T-cell (primary cell): ENCODE measurements around the gene HACD1. TPM values are rescaled to one million over a fixed set of nuclear protein-coding genes. Genes with fewer than 3 reads are reported as not detected.

Experiments used
- ATAC-seq, 4 experiments: fragments of 200-7000 bp in 3 of 4; fragments of 150-1000 bp in 1 of 4; cut with Tn5 transposase; replicated peaks in 1 of 4; 1 replicate in 3 of 4; 2 replicates in 1 of 4; pipeline ENCODE4 v1.10.0; 2021; ENCODE audit warnings: moderate library complexity in 3 of 4, mild to moderate bottlenecking in 2 of 4, moderate number of reproducible peaks in 1 of 4
- CTCF ChIA-PET, 2 donors: fragments of 300-600 bp; sonication (Branson Sonifier 250); formaldehyde crosslinking; loops; one replicate each; lab custom pipeline; 2022; ENCODE audit warnings: antibody characterized with exemption in 2 of 2; lab: Charles Lee
- POLR2A ChIA-PET, 2 donors: fragments of 300-600 bp; sonication (Branson Sonifier 250); formaldehyde crosslinking; loops; one replicate each; lab custom pipeline; 2022; ENCODE audit warnings: antibody characterized with exemption in 2 of 2; lab: Charles Lee
- DNase-seq, 35 experiments: peaks; one replicate each; pipeline versions ENCODE4 v3.0.0 to v3.0.0-alpha.2; 2013 to 2023
- H3K27ac ChIP-seq: one replicate; pipeline ENCODE4 v1.5.1; 2013; ENCODE audit warnings: low read length
- H3K27me3 ChIP-seq, 2 experiments: replicated peaks in 1 of 2; 1 replicate in 1 of 2; 2 replicates in 1 of 2; pipeline versions ENCODE4 v1.6.1 to v1.7.0; 2013; ENCODE audit warnings: low read length in 1 of 2, mixed read lengths in 1 of 2; ENCODE audit not compliant: control insufficient read depth in 2 of 2, insufficient read depth in 2 of 2; ENCODE audit errors: extremely low read depth in 1 of 2
- H3K36me3 ChIP-seq, 2 donors: 1 replicate in 1 of 2; 2 replicates in 1 of 2; pipeline versions ENCODE4 v1.6.1 to v1.7.0; 2013; ENCODE audit warnings: low read length in 1 of 2; ENCODE audit not compliant: control insufficient read depth in 2 of 2, insufficient read depth in 1 of 2; ENCODE audit errors: extremely low read depth in 1 of 2
- H3K4me1 ChIP-seq, 2 experiments: 1 replicate in 1 of 2; 2 replicates in 1 of 2; pipeline versions ENCODE4 v1.6.1 to v1.7.0; 2013; ENCODE audit warnings: low read length in 2 of 2, mixed read lengths in 1 of 2; ENCODE audit not compliant: insufficient read depth in 2 of 2, control insufficient read depth in 1 of 2; ENCODE audit errors: extremely low read depth in 1 of 2
- H3K4me3 ChIP-seq, 2 donors: 1 replicate in 1 of 2; 2 replicates in 1 of 2; pipeline versions ENCODE4 v1.5.1 to v1.7.0; 2013; ENCODE audit warnings: mild to moderate bottlenecking in 2 of 2, low read length in 1 of 2, moderate library complexity in 1 of 2; ENCODE audit not compliant: control insufficient read depth in 1 of 2; ENCODE audit errors: extremely low read depth in 1 of 2
- H3K9me3 ChIP-seq: 2 replicates; pipeline ENCODE4 v1.7.0; 2013
- H3K27ac Mint-ChIP-seq, 2 donors: one replicate each; pipeline ENCODE4 v1.8.0; 2020 to 2021; ENCODE audit warnings: mild to moderate bottlenecking in 2 of 2, mixed read lengths in 2 of 2
- H3K27me3 Mint-ChIP-seq, 2 donors: one replicate each; pipeline ENCODE4 v1.8.0; 2021 to 2022; ENCODE audit warnings: mixed read lengths in 2 of 2
- H3K36me3 Mint-ChIP-seq: one replicate; pipeline ENCODE4 v1.8.0; 2021; ENCODE audit warnings: mixed read lengths
- H3K4me1 Mint-ChIP-seq, 3 donors: one replicate each; pipeline ENCODE4 v1.8.0; 2020 to 2022; ENCODE audit warnings: mixed read lengths in 3 of 3, mild to moderate bottlenecking in 1 of 3
- H3K4me3 Mint-ChIP-seq, 3 donors: one replicate each; pipeline ENCODE4 v1.8.0; 2020 to 2022; ENCODE audit warnings: mild to moderate bottlenecking in 3 of 3, mixed read lengths in 3 of 3, moderate library complexity in 3 of 3
- H3K9me3 Mint-ChIP-seq, 3 donors: one replicate each; pipeline ENCODE4 v1.8.0; 2020 to 2022; ENCODE audit warnings: mixed read lengths in 3 of 3
- WGBS: methylation state at CpG from one replicate; pipeline ENCODE4 v1.1.5; 2013; ENCODE audit warnings: missing lambda C conversion rate; ENCODE audit not compliant: insufficient coverage; 5-methylcytosine and 5-hydroxymethylcytosine counted together
- total RNA-seq, 35 experiments: library from RNA in 6 of 35; stranded (reverse) in 6 of 35; fragments of 120-200 nt in 1 of 35; gene quantifications; one replicate each; pipeline versions ENCODE4 v1.2.1 to v1.2.4 and lab custom pipeline; 2013 to 2026

The HACD1 gene
- total RNA-seq, 5 donors from 2014 or later (not counting 1 experiment from before 2014, with no cell fraction given), result 0.39 to 4.2 (median 1.3) TPM

GRCh38 chr10:17576768-17577167, 40.4 kb downstream of the HACD1 start:
- no peak for ATAC-seq
- WGBS, result 100% methylated on average over 1 of the region's 3 CpGs
- Mint-ChIP-seq H3K36me3 (no peaks in the 10 kb centered on the region), H3K9me3 (no peaks in the 10 kb centered on the region), H3K27ac (no peak overlapping the region), H3K4me1 (no peaks in the 10 kb centered on the region), H3K27me3 (peaks cover 0 to 5% of the 10 kb centered on the region in 2 donors), H3K4me3 (no peak overlapping the region)
- Histone ChIP-seq H3K4me1 (no peaks in the 10 kb centered on the region), H3K9me3 (no peaks in the 10 kb centered on the region), H3K36me3 (no peaks in the 10 kb centered on the region), H3K27me3 (no peaks in the 10 kb centered on the region), H3K27ac (no peak overlapping the region), H3K4me3 (no peak overlapping the region)
- no peak for DNase-seq
- ChIA-PET CTCF (interaction anchor here in 1 of 2 donors (0.6 kb wide), 1 partner anchor 680 kb away, joined by 3 read pairs; no protein-coding TSS in a partner anchor), POLR2A (interaction anchor here in 1 of 2 donors (0.6 kb wide), 1 partner anchor 120 kb away, joined by 3 read pairs; no protein-coding TSS in a partner anchor)

GRCh38 chr10:17564911-17565310, 52.3 kb downstream of the HACD1 start:
- POLR2A ChIA-PET, result no interaction called here
- H3K27ac Mint-ChIP-seq, result no peak overlapping the region
- CTCF ChIA-PET, result interaction anchor here in 1 of 2 donors (0.6 kb wide), 1 partner anchor 1687 kb away, joined by 3 read pairs; no protein-coding TSS in a partner anchor

GRCh38 chr10:17563452-17563851, 53.7 kb downstream of the HACD1 start:
- POLR2A ChIA-PET, result no interaction called here
- H3K27ac Mint-ChIP-seq, result no peak overlapping the region
- WGBS, result 100% methylated on average over 1 of the region's 4 CpGs
- Histone ChIP-seq H3K9me3 (no peaks in the 10 kb centered on the region), H3K27ac (no peak overlapping the region), H3K4me3 (no peak overlapping the region), H3K36me3 (no peaks in the 10 kb centered on the region), H3K4me1 (no peaks in the 10 kb centered on the region), H3K27me3 (no peaks in the 10 kb centered on the region)
- ATAC-seq (no peak), DNase-seq (no peak)
- no peaks in the 10 kb centered on the region for H3K36me3 Mint-ChIP-seq
- no peak overlapping the region for H3K4me3 Mint-ChIP-seq
- no peaks in the 10 kb centered on the region for H3K9me3 Mint-ChIP-seq
- CTCF ChIA-PET, result no interaction called here
- no peaks in the 10 kb centered on the region for H3K27me3 Mint-ChIP-seq
- H3K4me1 Mint-ChIP-seq, result no peaks in the 10 kb centered on the region

More at GRCh38 chr10:17564911-17565310, 52.3 kb downstream of the HACD1 start:
- DNase-seq (no peak), ATAC-seq (no peak)
- Histone ChIP-seq H3K4me3 (no peak overlapping the region), H3K9me3 (no peaks in the 10 kb centered on the region), H3K4me1 (no peaks in the 10 kb centered on the region), H3K36me3 (no peaks in the 10 kb centered on the region), H3K27ac (no peak overlapping the region), H3K27me3 (no peaks in the 10 kb centered on the region)
- H3K27me3 Mint-ChIP-seq, result no peaks in the 10 kb centered on the region
- H3K36me3 Mint-ChIP-seq, result no peaks in the 10 kb centered on the region
- H3K4me3 Mint-ChIP-seq, result no peak overlapping the region
- no peaks in the 10 kb centered on the region for H3K9me3 Mint-ChIP-seq
- WGBS, result no CpG with 5 or more reads among the region's 3 CpGs
- no peaks in the 10 kb centered on the region for H3K4me1 Mint-ChIP-seq

- Histone ChIP-seq H3K4me1 (no peaks in the 10 kb centered on the region), H3K4me3 (no peak overlapping the region), H3K27me3 (no peaks in the 10 kb centered on the region), H3K9me3 (no peaks in the 10 kb centered on the region), H3K36me3 (no peaks in the 10 kb centered on the region), H3K27ac (no peak overlapping the region)
- WGBS, result 95% methylated on average over 3 of the region's 8 CpGs
- no peak overlapping the region for H3K27ac Mint-ChIP-seq
- CTCF ChIA-PET, result no interaction called here
- H3K9me3 Mint-ChIP-seq, result no peaks in the 10 kb centered on the region
- no peak overlapping the region for H3K4me3 Mint-ChIP-seq
- DNase-seq (no peak), ATAC-seq (no peak)
- H3K4me1 Mint-ChIP-seq, result no peaks in the 10 kb centered on the region
- H3K36me3 Mint-ChIP-seq, result no peaks in the 10 kb centered on the region
- H3K27me3 Mint-ChIP-seq, result no peaks in the 10 kb centered on the region
- POLR2A ChIA-PET, result no interaction called here
Observed at GRCh38 chr10:17562614-17563013, 54.6 kb downstream of the HACD1 start.

GRCh38 chr10:17561111-17561510, 56.1 kb downstream of the HACD1 start:
- no peak overlapping the region for H3K27ac Mint-ChIP-seq
- Histone ChIP-seq H3K4me3 (no peak overlapping the region), H3K4me1 (no peaks in the 10 kb centered on the region), H3K27ac (no peak overlapping the region), H3K36me3 (no peaks in the 10 kb centered on the region), H3K9me3 (no peaks in the 10 kb centered on the region), H3K27me3 (no peaks in the 10 kb centered on the region)
- ATAC-seq, result no peak
- no peak for DNase-seq
- H3K9me3 Mint-ChIP-seq, result no peaks in the 10 kb centered on the region
- POLR2A ChIA-PET, result no interaction called here
- no peak overlapping the region for H3K4me3 Mint-ChIP-seq
- peaks cover 0 to 3% of the 10 kb centered on the region in 2 donors for H3K27me3 Mint-ChIP-seq
- H3K36me3 Mint-ChIP-seq, result no peaks in the 10 kb centered on the region
- CTCF ChIA-PET, result no interaction called here
- 100% methylated on average over 1 of the region's 2 CpGs for WGBS
- no peaks in the 10 kb centered on the region for H3K4me1 Mint-ChIP-seq

GRCh38 chr10:17557459-17557858, 59.7 kb downstream of the HACD1 start:
- Histone ChIP-seq H3K4me3 (no peak overlapping the region), H3K9me3 (no peaks in the 10 kb centered on the region), H3K27ac (no peak overlapping the region), H3K27me3 (no peaks in the 10 kb centered on the region), H3K36me3 (no peaks in the 10 kb centered on the region), H3K4me1 (no peaks in the 10 kb centered on the region)
- POLR2A ChIA-PET, result no interaction called here
- Mint-ChIP-seq H3K9me3 (no peaks in the 10 kb centered on the region), H3K27me3 (peaks cover 0 to 3% of the 10 kb centered on the region in 2 donors), H3K4me3 (no peak overlapping the region), H3K36me3 (no peaks in the 10 kb centered on the region), H3K4me1 (no peaks in the 10 kb centered on the region), H3K27ac (no peak overlapping the region)
- CTCF ChIA-PET, result interaction anchor here in 1 of 2 donors (0.7 kb wide), 1 partner anchor 60 kb away, joined by 3 read pairs; no protein-coding TSS in a partner anchor
- DNase-seq (no peak), ATAC-seq (no peak)
- WGBS, result no CpG with 5 or more reads among the region's 3 CpGs

- CTCF ChIA-PET, result no interaction called here
- ATAC-seq (no peak), DNase-seq (no peak)
- no peak overlapping the region for H3K27ac Mint-ChIP-seq
- no peaks in the 10 kb centered on the region for H3K9me3 Mint-ChIP-seq
- no CpG with 5 or more reads among the region's 3 CpGs for WGBS
- POLR2A ChIA-PET, result no interaction called here
- Histone ChIP-seq H3K4me3 (no peak overlapping the region), H3K4me1 (no peaks in the 10 kb centered on the region), H3K27me3 (no peaks in the 10 kb centered on the region), H3K36me3 (no peaks in the 10 kb centered on the region), H3K9me3 (no peaks in the 10 kb centered on the region), H3K27ac (no peak overlapping the region)
- H3K4me1 Mint-ChIP-seq, result peaks cover 0 to 1% (median 0%) of the 10 kb centered on the region in 3 donors
- no peaks in the 10 kb centered on the region for H3K27me3 Mint-ChIP-seq
- no peak overlapping the region for H3K4me3 Mint-ChIP-seq
- no peaks in the 10 kb centered on the region for H3K36me3 Mint-ChIP-seq
Observed at GRCh38 chr10:17548770-17549169, 68.4 kb downstream of the HACD1 start.
